Heart right ventricle (tissue), 16 donors: ENCODE measurements around the gene GCGR. TPM values are rescaled to one million over a fixed set of nuclear protein-coding genes. Genes with fewer than 3 reads are reported as not detected.
A peak's percentile ranks its signal among the peaks of the same experiment; 100 is the strongest.

ENCODE experiments used
- ATAC-seq, 8 donors: fragments of 200-7000 bp; cut with Tn5 transposase; one replicate each; pipeline ENCODE4 v1.9.1; 2020; ENCODE audit warnings: mild to moderate bottlenecking in 8 of 8, moderate library complexity in 8 of 8, moderate number of reproducible peaks in 1 of 8
- DNase-seq, 2 donors: peaks; one replicate each; pipeline ENCODE4 v3.0.0-alpha.2; 2020
- H3K27ac ChIP-seq, 10 donors: fragments of 200-600 bp; sonication (generic) in 2 of 10; one replicate each; pipeline versions ENCODE4 v1.5.0 to v1.8.0; 2020 to 2022; ENCODE audit warnings: mild to moderate bottlenecking in 3 of 10
- H3K27me3 ChIP-seq, 7 donors: fragments of 200-600 bp; one replicate each; pipeline ENCODE4 v1.8.0; 2021 to 2022; ENCODE audit warnings: mild to moderate bottlenecking in 2 of 7
- H3K36me3 ChIP-seq, 9 donors: fragments of 200-600 bp; sonication (generic) in 1 of 9; one replicate each; pipeline versions ENCODE4 v1.5.0 to v1.8.0; 2020 to 2022; ENCODE audit warnings: mild to moderate bottlenecking in 2 of 9
- H3K4me1 ChIP-seq, 9 donors: fragments of 200-600 bp; sonication (generic) in 1 of 9; one replicate each; pipeline versions ENCODE4 v1.5.0 to v1.8.0; 2020 to 2022; ENCODE audit warnings: mild to moderate bottlenecking in 4 of 9
- H3K4me3 ChIP-seq, 10 donors: fragments of 200-600 bp; sonication (generic) in 2 of 10; one replicate each; pipeline versions ENCODE4 v1.5.0 to v1.8.0; 2020 to 2022; ENCODE audit warnings: mild to moderate bottlenecking in 7 of 10, moderate library complexity in 2 of 10
- H3K9me3 ChIP-seq, 11 donors: fragments of 200-600 bp in 10 of 11; sonication (generic) in 2 of 11; one replicate each; pipeline versions ENCODE4 v1.5.0 to v1.8.0; 2013 to 2022; ENCODE audit warnings: mild to moderate bottlenecking in 2 of 11, control low read depth in 1 of 11, moderate library complexity in 1 of 11
- WGBS, 2 donors: extraction: QIAGEN DNeasy Blood & Tissue Kit; methylation state at CpG; one replicate each; pipeline ENCODE4 v1.1.7; 2013; ENCODE audit warnings: inconsistent platforms in 1 of 2; 5-methylcytosine and 5-hydroxymethylcytosine counted together
- intact Hi-C, 10 donors: fragments of 100-400 bp; cut with DNase I; formaldehyde crosslinking; loops; one replicate each; pipeline versions ENCODE4 v1.11.1 to v1.14.2; 2022
- polyA plus RNA-seq, 2 donors: library from polyadenylated mRNA; stranded (reverse); fragments of 200-250 nt; gene quantifications; one replicate each; pipeline ENCODE4 v1.2.3, GENCODE V29; 2013
- total RNA-seq, 10 donors: library from RNA; stranded (reverse); fragmentation: NEBNext Ultra II Directional in 3 of 10; extraction: Animal tissue kit (Norgen Biotek cat#: 25700) in 3 of 10; gene quantifications; one replicate each; pipeline versions ENCODE4 v1.2.1 to v1.2.4, GENCODE V29; 2021 to 2023
- TF ChIP-seq, protein P1 (sequence below), 9 donors: fragments of 200-600 bp; sonication (generic) in 2 of 9; IDR thresholded peaks; one replicate each; pipeline versions ENCODE4 v1.5.0 to v1.8.0; 2021 to 2022; ENCODE audit warnings: antibody characterized with exemption in 9 of 9, mild to moderate bottlenecking in 5 of 9, moderate library complexity in 1 of 9
- donor health status: Arrhythmogenic right ventricular cardiomyopathy.
- donor health status: ischemic (EF 13 %, LVEDD 7.1; RV severe dilation, severe dysfunction).
- donor health status: healthy with polysubstance abuse.
- donor health status: DM: no; HTN: yes; CAD: no.
- donor health status: DM: no; HTN: no; CAD: no.
- donor health status: ischemic (EF 25% LVEDD 6.9; RV normal size, moderate dysfunction).
- donor health status: ischemic (EF 25% LVEDD 5.7; RV mildly dilated, moderate dysfunction).
- donor health status: healthy.
- donor health status: DM: yes; HTN: yes; CAD: no.
- donor health status: Ischemic cardiomyopathy.
- donor health status: ischemic (EF 35%, LVEDD 5.7; RV mildly dilated, moderate dysfunction).
- donor health status: nonischemic (EF 11% LVEDD 7.7; RV severe dilation, severe dysfunction).
- donor health status: DM: yes; HTN: yes; CAD: no.
- donor health status: PGD.
- donor health status: ischemic (EF 29% LVEDD 5.4; RV normal size, mild dysfunction).
- donor health status: nonischemic (EF 23%, LVEDD 6.1; RV moderate dilation, normal function).

The GCGR gene
- total and polyA plus RNA-seq, 12 donors = 0.03 TPM; not detected in 11

DNA sequence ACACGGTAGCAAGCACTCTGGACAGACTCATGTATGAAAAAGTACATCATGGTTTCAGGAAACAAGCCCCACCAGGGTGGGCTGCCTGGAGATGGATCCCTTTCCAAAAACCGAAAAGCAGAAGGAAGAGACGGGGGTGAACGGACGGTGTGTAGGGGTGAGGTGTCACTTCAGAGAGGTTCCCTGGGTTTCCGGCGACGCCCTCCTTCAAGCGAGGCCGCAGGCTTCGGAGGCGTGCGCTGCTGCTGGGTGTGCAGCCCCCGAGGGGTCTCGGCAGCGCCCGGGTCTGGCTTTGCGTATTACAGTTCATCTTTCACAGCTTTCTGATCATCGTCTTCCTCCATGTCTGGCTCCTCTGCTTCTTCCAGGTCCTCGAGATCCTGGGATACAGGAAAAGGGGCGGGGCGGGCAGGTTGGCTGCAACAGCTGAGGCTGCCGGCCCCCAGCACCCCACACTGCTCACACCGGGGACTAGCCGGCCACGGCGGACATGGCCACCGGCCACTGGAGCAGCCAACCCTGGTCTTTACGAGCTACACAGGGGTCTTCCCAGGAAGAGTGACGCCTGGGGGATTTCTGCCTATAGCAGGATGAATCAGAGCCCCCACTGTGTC lies 39.9 kb downstream of the GCGR start:
- ATAC-seq = no peak
- TF ChIP-seq, protein P1, sequence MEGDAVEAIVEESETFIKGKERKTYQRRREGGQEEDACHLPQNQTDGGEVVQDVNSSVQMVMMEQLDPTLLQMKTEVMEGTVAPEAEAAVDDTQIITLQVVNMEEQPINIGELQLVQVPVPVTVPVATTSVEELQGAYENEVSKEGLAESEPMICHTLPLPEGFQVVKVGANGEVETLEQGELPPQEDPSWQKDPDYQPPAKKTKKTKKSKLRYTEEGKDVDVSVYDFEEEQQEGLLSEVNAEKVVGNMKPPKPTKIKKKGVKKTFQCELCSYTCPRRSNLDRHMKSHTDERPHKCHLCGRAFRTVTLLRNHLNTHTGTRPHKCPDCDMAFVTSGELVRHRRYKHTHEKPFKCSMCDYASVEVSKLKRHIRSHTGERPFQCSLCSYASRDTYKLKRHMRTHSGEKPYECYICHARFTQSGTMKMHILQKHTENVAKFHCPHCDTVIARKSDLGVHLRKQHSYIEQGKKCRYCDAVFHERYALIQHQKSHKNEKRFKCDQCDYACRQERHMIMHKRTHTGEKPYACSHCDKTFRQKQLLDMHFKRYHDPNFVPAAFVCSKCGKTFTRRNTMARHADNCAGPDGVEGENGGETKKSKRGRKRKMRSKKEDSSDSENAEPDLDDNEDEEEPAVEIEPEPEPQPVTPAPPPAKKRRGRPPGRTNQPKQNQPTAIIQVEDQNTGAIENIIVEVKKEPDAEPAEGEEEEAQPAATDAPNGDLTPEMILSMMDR (IDR thresholded peaks at IDR 0.05) = no peak
- WGBS, 2 donors = 94% methylated on average over 30 of the region's 30 CpGs
- Histone ChIP-seq H3K36me3 (peaks cover 21 to 67% (median 56%) of the 10 kb centered on the region in 9 donors), H3K27ac (no peak overlapping the region), H3K27me3 (no peaks in the 10 kb centered on the region), H3K4me3 (no peak overlapping the region), H3K4me1 (peaks cover 0 to 17% (median 9%) of the 10 kb centered on the region in 9 donors), H3K9me3 (no peaks in the 10 kb centered on the region)
- intact Hi-C loops = no loop called here
- no peak for DNase-seq

DNA sequence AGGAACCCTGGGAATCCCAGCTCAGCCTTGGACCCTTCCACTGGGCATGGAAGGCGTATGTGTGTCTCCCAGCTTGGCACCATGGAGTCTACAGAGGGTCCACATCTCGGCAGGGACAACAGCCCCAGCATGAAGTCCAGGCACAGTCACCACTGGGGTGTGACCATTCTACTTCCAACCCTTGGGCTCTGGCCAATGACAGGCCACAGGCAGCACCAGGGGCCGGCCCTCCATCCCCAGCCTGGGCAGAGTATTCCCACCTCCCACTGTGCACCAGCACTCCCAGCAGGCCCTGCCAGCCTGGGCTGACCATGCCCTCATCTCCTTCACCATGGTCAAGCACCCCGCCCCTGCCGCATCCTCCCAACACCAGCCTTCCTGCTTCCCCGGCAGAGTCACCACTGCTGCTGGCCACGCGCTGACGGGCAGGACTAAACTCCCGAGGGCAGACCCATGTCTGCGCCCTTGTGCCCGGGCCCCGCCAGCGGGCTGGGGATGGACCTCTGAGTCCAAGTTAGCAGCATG lies 40.4 kb downstream of the GCGR start:
- H3K9me3 ChIP-seq = no peaks in the 10 kb centered on the region
- ATAC-seq (peak in 2 of 8 donors; percentile 6 to 13), DNase-seq (no peak)
- peaks cover 21 to 73% (median 56%) of the 10 kb centered on the region in 9 donors for H3K36me3 ChIP-seq
- no peak overlapping the region for H3K27ac ChIP-seq
- peaks cover 0 to 17% (median 9%) of the 10 kb centered on the region in 9 donors for H3K4me1 ChIP-seq
- no peaks in the 10 kb centered on the region for H3K27me3 ChIP-seq
- no peak overlapping the region for H3K4me3 ChIP-seq
- intact Hi-C loops = no loop called here
- 88 to 91% methylated on average over 14 of the region's 14 CpGs for WGBS, 2 donors
- TF ChIP-seq, protein P1 (IDR thresholded peaks at IDR 0.05) = no peak

DNA sequence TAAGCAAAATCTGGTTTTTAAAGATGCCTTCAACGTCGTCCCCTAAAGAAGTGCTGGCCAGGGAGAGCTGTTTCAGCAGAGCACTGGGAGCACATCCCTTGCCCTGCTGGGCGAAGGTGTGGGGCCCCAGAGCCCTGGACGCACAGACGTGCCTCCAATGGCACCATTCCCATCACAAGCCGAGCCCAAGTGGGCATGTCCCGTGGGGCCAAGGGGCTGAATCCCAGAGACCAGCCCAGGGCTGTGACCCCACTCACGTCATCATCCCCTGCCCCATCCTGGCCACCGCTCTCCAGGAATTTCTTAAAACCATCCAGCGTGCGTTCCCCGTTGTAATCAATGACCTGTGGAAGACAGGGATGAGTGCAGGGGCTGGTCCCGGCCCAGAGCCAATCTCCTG lies 40.9 kb downstream of the GCGR start:
- Histone ChIP-seq H3K4me3 (no peak overlapping the region), H3K27ac (no peak overlapping the region), H3K36me3 (peaks cover 21 to 78% (median 56%) of the 10 kb centered on the region in 9 donors), H3K4me1 (peaks cover 0 to 17% (median 9%) of the 10 kb centered on the region in 9 donors), H3K27me3 (no peaks in the 10 kb centered on the region), H3K9me3 (no peaks in the 10 kb centered on the region)
- TF ChIP-seq, protein P1 (IDR thresholded peaks at IDR 0.05) = no peak
- WGBS, 2 donors = 83 to 90% methylated on average over 13 of the region's 13 CpGs
- intact Hi-C loops = no loop called here
- ATAC-seq (no peak), DNase-seq (no peak)

DNA sequence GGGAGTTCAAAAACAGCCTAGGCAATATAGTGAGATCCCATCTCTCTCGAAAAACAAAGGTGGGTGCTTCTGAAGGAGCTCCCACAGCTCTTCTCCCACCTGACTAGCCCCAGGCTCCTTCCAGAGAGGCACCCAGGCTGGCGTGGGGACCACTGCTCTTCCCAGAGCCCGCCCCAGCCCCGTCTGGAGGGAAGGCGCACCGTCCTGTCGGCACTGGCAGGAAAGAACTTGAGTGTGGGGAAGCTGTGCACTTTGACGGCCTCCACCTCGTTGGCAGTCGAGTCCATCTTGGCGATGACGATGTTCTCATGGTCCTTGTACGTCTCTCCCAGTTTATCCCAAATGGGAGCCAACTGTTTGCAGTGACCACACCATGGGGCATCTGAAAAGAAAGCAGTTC lies 41.4 kb downstream of the GCGR start:
- Histone ChIP-seq H3K4me1 (peaks cover 0 to 14% (median 9%) of the 10 kb centered on the region in 9 donors), H3K4me3 (no peak overlapping the region), H3K27me3 (no peaks in the 10 kb centered on the region), H3K36me3 (peaks cover 21 to 83% (median 57%) of the 10 kb centered on the region in 9 donors), H3K27ac (no peak overlapping the region), H3K9me3 (no peaks in the 10 kb centered on the region)
- TF ChIP-seq, protein P1 (IDR thresholded peaks at IDR 0.05) = no peak
- DNase-seq (no peak), ATAC-seq (no peak)
- WGBS, 2 donors = 86 to 92% methylated on average over 13 of the region's 13 CpGs
- intact Hi-C loops = no loop called here
